Fibroblast of the aortic adventitia (primary cell): ENCODE data around the gene SRPK2. TPM values are rescaled to one million over a fixed set of nuclear protein-coding genes. Genes with fewer than 3 reads are reported as not detected.

Source experiments
- DNase-seq: peaks from one replicate; pipeline ENCODE4 v3.0.0-alpha.2; 2010; ENCODE audit warnings: low read depth
- H3K4me3 ChIP-seq: 2 replicates; pipeline ENCODE4 v1.5.1; 2011; ENCODE audit warnings: low read depth, mild to moderate bottlenecking, control low read depth, low read length, moderate library complexity
- CTCF ChIP-seq: IDR thresholded peaks from 2 replicates; pipeline ENCODE4 v1.5.1; 2011; ENCODE audit warnings: mild to moderate bottlenecking, low read length, control low read depth, inconsistent platforms; ENCODE audit not compliant: insufficient read depth
- total RNA-seq: library from RNA; depleted of rRNA; stranded (reverse); fragments of >200 nt; gene quantifications from 2 replicates; pipeline ENCODE4 v1.2.3, GENCODE V29; 2012; ENCODE audit warnings: low replicate concordance

SRPK2 gene
- total RNA-seq, 1 donor, result 50.8 TPM

DNA sequence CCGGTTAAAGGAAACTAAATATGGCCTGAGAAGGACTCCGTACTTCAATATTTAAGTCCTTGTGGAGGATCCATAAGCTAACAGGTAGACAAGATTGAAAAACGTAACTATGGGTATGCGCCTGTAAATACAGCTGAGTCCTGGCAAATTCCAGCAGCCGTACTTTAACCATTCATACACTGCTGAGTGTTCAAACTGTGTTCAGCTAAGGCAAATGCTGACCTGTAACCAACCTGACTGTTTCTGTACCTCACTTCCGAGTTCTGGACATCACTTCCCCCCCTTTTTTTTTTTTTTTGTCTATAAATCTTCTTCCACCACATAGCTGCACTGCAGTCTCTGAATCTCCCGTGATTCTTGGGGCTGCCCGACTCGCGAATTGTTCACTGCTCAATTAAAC is 69.1 kb downstream of the SRPK2 start:
- no peak overlapping the region for H3K4me3 ChIP-seq
- no peak for TF ChIP-seq CTCF
- no peak for DNase-seq

GRCh38 chr7:105316578-105317344 is 72.0 kb downstream of the SRPK2 start:
- no peak for TF ChIP-seq CTCF
- no peak overlapping the region for H3K4me3 ChIP-seq
- DNase-seq, result no peak

DNA sequence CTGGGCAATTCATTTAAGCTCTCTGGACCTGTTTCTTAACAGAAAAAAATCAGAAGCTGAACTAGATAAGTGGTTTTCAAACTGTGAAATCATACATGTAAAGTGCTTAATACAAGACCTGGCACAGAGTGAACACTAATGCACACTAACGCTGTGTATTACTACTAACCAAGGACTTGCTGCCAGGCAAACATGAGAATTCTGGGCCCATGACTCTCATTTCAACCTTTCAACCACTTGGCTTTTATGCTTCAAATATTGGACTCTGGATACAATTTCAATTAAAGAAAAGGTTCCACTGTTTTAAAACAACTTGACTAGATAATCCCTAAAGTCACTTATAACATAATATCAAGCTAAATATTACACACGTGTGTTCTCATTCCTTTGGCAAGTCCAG is 73.4 kb downstream of the SRPK2 start:
- TF ChIP-seq CTCF, result no peak
- peak; percentile 20 for DNase-seq
- no peak overlapping the region for H3K4me3 ChIP-seq

DNA sequence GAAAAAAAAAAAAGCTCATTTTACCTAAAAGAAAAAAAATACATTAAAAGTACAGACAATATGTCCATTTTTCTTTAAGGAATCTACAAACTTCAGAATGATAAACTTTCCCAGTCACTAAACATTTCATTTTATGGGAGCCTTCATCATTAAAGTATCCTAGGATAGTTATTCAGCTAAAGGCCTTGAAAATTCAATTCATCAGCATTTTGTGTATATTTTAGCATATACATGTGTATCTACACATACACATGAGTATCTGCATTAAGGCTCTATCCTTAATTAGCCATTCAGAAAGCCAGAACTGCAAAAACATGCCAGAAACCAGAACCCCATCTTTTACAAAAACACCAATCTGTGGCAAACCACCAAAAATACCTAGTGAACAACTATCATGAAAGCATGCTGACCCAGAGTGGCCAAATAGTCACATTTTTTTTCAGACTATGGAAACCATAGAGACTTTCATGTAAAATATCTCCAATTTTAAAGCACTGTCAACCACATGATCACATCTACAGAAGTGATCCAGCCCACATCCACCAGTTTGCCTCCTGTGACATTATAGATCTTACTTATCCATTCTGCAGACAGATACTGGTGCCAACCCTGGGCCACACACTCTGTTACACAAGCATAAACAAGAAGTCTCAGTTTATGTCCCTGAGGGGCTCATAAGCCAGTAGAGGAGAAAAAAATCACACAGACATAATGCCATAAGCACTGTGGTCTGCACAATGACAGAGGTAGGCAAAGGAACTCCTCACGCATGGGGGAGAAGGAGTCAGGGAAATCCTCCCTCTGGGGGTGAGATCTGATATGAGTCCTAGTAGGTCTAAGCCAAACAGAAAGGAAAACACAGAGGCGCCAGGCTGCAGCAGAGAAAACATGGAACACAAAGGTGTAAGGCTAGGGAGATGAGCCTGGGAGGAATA is 79.2 kb downstream of the SRPK2 start:
- no peak for TF ChIP-seq CTCF
- DNase-seq, result no peak
- H3K4me3 ChIP-seq, result no peak overlapping the region

- DNase-seq, result no peak
- H3K4me3 ChIP-seq, result no peak overlapping the region
These were observed 81.5 kb downstream of the SRPK2 start for GRCh38 chr7:105307163-105307672.

More at GRCh38 chr7:105307163-105307672, 81.5 kb downstream of the SRPK2 start:
- TF ChIP-seq CTCF, result no peak
